Mesodermal cell (in vitro differentiated cells): Measurements from ENCODE around the gene ACVRL1.

Experiments used
- H3K27ac ChIP-seq: 2 replicates; pipeline ENCODE4 v1.7.0; 2013; ENCODE audit warnings: mild to moderate bottlenecking, low read depth, low read length, moderate library complexity; ENCODE audit not compliant: severe bottlenecking
- H3K36me3 ChIP-seq: 2 replicates; pipeline ENCODE4 v1.7.1; 2013; ENCODE audit warnings: mild to moderate bottlenecking, low read length, moderate library complexity; ENCODE audit not compliant: control insufficient read depth, insufficient read depth
- H3K4me1 ChIP-seq: one replicate; pipeline ENCODE4 v1.7.1; 2013; ENCODE audit warnings: mild to moderate bottlenecking, low read length; ENCODE audit not compliant: insufficient read depth, control insufficient read depth, poor library complexity, severe bottlenecking
- H3K4me3 ChIP-seq: 2 replicates; pipeline ENCODE4 v1.7.0; 2013; ENCODE audit warnings: low read length, control low read depth, mild to moderate bottlenecking; ENCODE audit not compliant: insufficient read depth, poor library complexity, severe bottlenecking; ENCODE audit errors: extremely low read depth
- H3K9me3 ChIP-seq: 2 replicates; pipeline ENCODE4 v1.7.1; 2013; ENCODE audit warnings: mild to moderate bottlenecking, low read length, moderate library complexity; ENCODE audit not compliant: control insufficient read depth
- WGBS, 2 experiments: methylation state at CpG; one replicate each; pipeline ENCODE4 v1.1.5; 2013; ENCODE audit warnings: missing lambda C conversion rate in 2 of 2; ENCODE audit not compliant: insufficient coverage in 2 of 2; 5-methylcytosine and 5-hydroxymethylcytosine counted together

Gene ACVRL1

GRCh38 chr12:51867796-51868428 is 39.4 kb upstream of the ACVRL1 start:
- Histone ChIP-seq H3K36me3 (no peaks in the 10 kb centered on the region), H3K9me3 (no peaks in the 10 kb centered on the region), H3K4me3 (no peak overlapping the region), H3K4me1 (peaks cover 39% of the 10 kb centered on the region), H3K27ac (no peak overlapping the region)
- WGBS, 2 experiments = 91 to 93% methylated on average over 11 to 12 of the region's 12 CpGs

- Histone ChIP-seq H3K27ac (no peak overlapping the region), H3K4me3 (peak overlapping the region; percentile 40), H3K4me1 (peaks cover 31% of the 10 kb centered on the region)
Observed at GRCh38 chr12:51868821-51869495, 38.3 kb upstream of the ACVRL1 start.

GRCh38 chr12:51869496-51869865 is 37.8 kb upstream of the ACVRL1 start:
- Histone ChIP-seq H3K9me3 (no peaks in the 10 kb centered on the region), H3K4me3 (peak overlapping the region; percentile 40), H3K27ac (no peak overlapping the region), H3K4me1 (peaks cover 31% of the 10 kb centered on the region), H3K36me3 (no peaks in the 10 kb centered on the region)
- WGBS, 2 experiments = 8 to 21% methylated on average over 9 to 15 of the region's 20 CpGs

More at GRCh38 chr12:51868821-51869495, 38.3 kb upstream of the ACVRL1 start:
- H3K36me3 ChIP-seq = no peaks in the 10 kb centered on the region
- WGBS, 2 experiments = 4 to 5% methylated on average over 37 to 41 of the region's 67 CpGs
- H3K9me3 ChIP-seq = no peaks in the 10 kb centered on the region

GRCh38 chr12:51869931-51870330 is 37.4 kb upstream of the ACVRL1 start:
- Histone ChIP-seq H3K27ac (no peak overlapping the region), H3K4me3 (no peak overlapping the region)

GRCh38 chr12:51870504-51870903 is 36.8 kb upstream of the ACVRL1 start:
- Histone ChIP-seq H3K4me3 (no peak overlapping the region), H3K9me3 (no peaks in the 10 kb centered on the region), H3K4me1 (peaks cover 28% of the 10 kb centered on the region), H3K36me3 (no peaks in the 10 kb centered on the region), H3K27ac (no peak overlapping the region)
- 92 to 93% methylated on average over 2 to 4 of the region's 4 CpGs for WGBS, 2 experiments

More at GRCh38 chr12:51869931-51870330, 37.4 kb upstream of the ACVRL1 start:
- Histone ChIP-seq H3K9me3 (no peaks in the 10 kb centered on the region), H3K4me1 (peaks cover 31% of the 10 kb centered on the region), H3K36me3 (no peaks in the 10 kb centered on the region)
- WGBS, 2 experiments = 42 to 50% methylated on average over 2 of the region's 3 CpGs

- H3K9me3 ChIP-seq = no peaks in the 10 kb centered on the region
- 91 to 97% methylated on average over 4 to 5 of the region's 6 CpGs for WGBS, 2 experiments
- no peak overlapping the region for H3K27ac ChIP-seq
- no peaks in the 10 kb centered on the region for H3K36me3 ChIP-seq
- H3K4me1 ChIP-seq = peaks cover 22% of the 10 kb centered on the region
- no peak overlapping the region for H3K4me3 ChIP-seq
Observed at GRCh38 chr12:51871126-51871525, 36.2 kb upstream of the ACVRL1 start.

GRCh38 chr12:51871918-51872688 is 35.2 kb upstream of the ACVRL1 start:
- Histone ChIP-seq H3K9me3 (no peaks in the 10 kb centered on the region), H3K4me3 (no peak overlapping the region), H3K36me3 (no peaks in the 10 kb centered on the region), H3K4me1 (peaks cover 17% of the 10 kb centered on the region), H3K27ac (no peak overlapping the region)
- 73 to 83% methylated on average over 4 to 5 of the region's 17 CpGs for WGBS, 2 experiments

GRCh38 chr12:51872689-51872981 is 34.7 kb upstream of the ACVRL1 start:
- no peaks in the 10 kb centered on the region for H3K9me3 ChIP-seq
- no peaks in the 10 kb centered on the region for H3K36me3 ChIP-seq
- no peak overlapping the region for H3K4me3 ChIP-seq
- 100% methylated on average over 1 of the region's 3 CpGs; no CpG with 5 or more reads in 1 of the 2 experiments for WGBS, 2 experiments
- peaks cover 17% of the 10 kb centered on the region for H3K4me1 ChIP-seq
- no peak overlapping the region for H3K27ac ChIP-seq

- no peaks in the 10 kb centered on the region for H3K9me3 ChIP-seq
- peaks cover 17% of the 10 kb centered on the region for H3K4me1 ChIP-seq
- WGBS, 2 experiments = 77 to 83% methylated on average over 7 of the region's 8 CpGs
- no peaks in the 10 kb centered on the region for H3K36me3 ChIP-seq
- H3K27ac ChIP-seq = no peak overlapping the region
- H3K4me3 ChIP-seq = no peak overlapping the region
Observed at GRCh38 chr12:51873251-51873994, 33.9 kb upstream of the ACVRL1 start.

- 73 to 80% methylated on average over 4 of the region's 8 CpGs for WGBS, 2 experiments
- Histone ChIP-seq H3K36me3 (no peaks in the 10 kb centered on the region), H3K9me3 (no peaks in the 10 kb centered on the region), H3K27ac (no peak overlapping the region), H3K4me1 (peaks cover 17% of the 10 kb centered on the region), H3K4me3 (no peak overlapping the region)
Observed at GRCh38 chr12:51874000-51874399, 33.3 kb upstream of the ACVRL1 start.
